Measurements from ENCODE around the gene NYAP2.

- TF ChIP-seq CTCF (IDR thresholded peaks at IDR 0.05) (no peak), POLR2A (IDR thresholded peaks at IDR 0.05) (no peak)
These were observed 279.3 kb downstream of the NYAP2 start for GRCh38 chr2:225678792-225679191.
